WI38 (cell line): ENCODE results near the gene CA5A.
"Not testable (repeated sequence)": the region's sequence is repeated elsewhere in the genome, so short reads cannot be mapped to it uniquely, and the experiment has no call there.

Source experiments
- H3K4me3 ChIP-seq: 2 replicates; pipeline ENCODE4 v1.5.1; 2011; ENCODE audit warnings: low read depth, mild to moderate bottlenecking, control low read depth, low read length
- CTCF ChIP-seq: IDR thresholded peaks from 2 replicates; pipeline ENCODE4 v1.5.1; 2012; ENCODE audit warnings: low read depth, mild to moderate bottlenecking, control low read depth, low read length

CA5A gene

GRCh38 chr16:87882436-87883019 is 53.8 kb downstream of the CA5A start:
- no peak for TF ChIP-seq CTCF
- H3K4me3 ChIP-seq, result no peak overlapping the region

GRCh38 chr16:87881324-87882200 is 54.8 kb downstream of the CA5A start:
- no peak for TF ChIP-seq CTCF
- no peak overlapping the region for H3K4me3 ChIP-seq

DNA sequence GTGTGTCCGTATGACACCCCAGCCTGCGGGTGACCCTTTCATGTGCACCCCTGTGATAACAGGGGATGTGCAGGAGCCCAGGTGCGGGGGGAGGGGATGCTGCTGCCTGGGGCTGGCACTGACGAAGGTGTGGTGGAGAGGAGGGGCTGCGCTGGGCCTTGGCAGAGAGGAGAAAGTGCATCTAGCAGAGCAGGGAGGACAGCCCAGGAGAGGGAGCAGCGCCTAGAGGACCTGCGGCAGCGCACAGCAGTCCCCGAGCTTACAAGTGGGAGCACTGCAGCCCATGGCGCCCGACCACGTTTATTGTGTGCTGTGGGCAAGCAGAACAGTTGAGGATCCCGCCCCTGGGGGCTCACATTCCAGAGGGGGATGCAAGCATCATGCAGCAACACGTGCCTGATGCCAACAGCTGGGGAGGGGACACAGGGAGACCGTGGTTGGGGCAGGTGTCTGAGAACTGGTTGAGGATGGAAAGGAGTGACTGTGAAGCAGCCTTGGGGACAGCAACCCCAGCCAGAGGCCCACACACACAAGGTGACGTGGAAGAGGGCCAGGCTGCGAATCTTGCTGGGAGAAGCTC is 56.1 kb downstream of the CA5A start:
- H3K4me3 ChIP-seq, result no peak overlapping the region
- TF ChIP-seq CTCF, result no peak

- H3K4me3 ChIP-seq, result not testable (repeated sequence)
Measured at GRCh38 chr16:87879411-87880013, 56.8 kb downstream of the CA5A start.

DNA sequence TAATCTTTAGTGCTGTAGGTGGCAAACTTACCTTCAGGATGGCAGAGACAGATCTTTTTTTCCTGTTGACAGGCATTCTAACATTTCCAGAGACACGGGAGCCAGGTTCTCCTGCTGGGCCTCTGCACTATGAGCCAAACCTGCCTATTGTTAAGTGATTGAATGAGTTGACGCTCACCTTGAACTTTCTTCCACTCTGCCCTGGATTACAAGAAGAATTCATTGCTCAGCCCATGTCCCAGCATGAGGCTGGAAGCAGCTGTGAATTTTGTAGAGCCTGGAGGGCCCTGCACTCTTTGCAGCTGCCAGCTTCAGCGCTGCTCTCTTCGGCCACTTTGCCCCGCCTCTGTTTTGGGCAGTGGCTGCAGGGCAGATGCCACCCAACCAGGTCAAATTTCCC is 57.6 kb downstream of the CA5A start:
- no peak overlapping the region for H3K4me3 ChIP-seq
- no peak for TF ChIP-seq CTCF

DNA sequence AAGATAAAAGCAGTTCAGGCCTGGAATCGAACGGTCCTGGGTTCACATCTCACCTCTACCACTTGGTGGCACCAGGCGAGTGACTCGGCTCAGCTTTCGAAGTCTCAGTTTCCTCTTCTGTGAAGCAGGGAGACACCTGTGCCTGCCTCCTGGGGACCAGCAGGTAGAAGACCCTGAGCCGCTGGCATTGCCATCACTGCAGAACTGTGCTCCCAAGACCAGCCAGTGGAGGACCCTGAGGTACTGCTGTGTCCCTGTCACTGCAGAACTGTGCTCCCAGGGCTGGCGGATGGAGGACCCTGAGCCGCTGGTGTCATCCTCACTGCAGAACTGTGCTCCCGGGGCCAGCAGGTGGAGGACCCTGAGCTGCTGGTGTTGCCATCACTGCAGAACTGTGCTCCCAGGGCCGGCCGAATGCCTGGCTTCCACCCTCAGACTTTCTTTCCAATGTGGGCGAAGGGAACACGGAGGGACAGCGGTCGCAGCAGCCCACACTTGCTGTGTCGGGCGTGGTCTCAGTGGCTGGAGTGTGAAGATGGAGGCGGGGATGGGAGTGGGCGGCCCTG is 58.3 kb downstream of the CA5A start:
- no peak for TF ChIP-seq CTCF
- no peak overlapping the region for H3K4me3 ChIP-seq

DNA sequence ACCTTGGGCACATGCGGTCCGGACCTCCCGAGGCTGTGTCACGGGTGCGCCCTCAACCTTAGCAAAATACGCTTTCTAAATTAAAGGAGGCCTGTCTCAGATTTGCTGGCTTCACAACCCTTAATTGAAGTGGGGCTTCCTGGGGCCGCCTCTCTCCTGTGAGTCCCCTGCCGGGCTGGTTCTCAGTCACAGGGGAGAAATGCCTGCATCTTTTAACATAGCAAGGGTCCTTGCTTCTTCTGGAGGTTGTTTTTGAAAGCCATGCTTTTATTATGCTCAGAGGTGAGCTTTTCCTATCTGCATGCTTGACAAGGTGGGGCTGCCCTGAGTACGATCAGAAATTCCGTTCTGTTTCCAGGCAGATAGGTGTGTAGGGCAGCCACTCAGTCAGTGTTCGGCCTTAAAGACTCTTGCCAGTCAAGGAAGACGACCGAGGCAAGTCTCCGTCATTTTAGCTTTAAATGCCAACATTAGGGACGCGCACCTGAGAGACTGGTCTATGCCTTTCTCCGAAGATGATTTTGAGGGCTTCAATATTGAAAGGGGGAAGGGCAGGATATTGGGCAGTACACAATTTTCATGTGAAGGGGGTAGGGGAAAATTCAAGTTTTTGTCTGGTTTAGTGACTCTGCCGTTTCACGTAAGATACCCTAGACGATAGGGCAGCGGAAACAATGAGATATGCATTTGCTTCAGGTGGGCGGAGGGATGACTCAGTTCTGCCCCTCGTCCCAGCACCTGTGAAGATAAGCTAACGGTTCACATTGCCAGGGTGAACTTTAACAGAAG is 61.5 kb downstream of the CA5A start:
- no peak for TF ChIP-seq CTCF
- H3K4me3 ChIP-seq, result no peak overlapping the region

DNA sequence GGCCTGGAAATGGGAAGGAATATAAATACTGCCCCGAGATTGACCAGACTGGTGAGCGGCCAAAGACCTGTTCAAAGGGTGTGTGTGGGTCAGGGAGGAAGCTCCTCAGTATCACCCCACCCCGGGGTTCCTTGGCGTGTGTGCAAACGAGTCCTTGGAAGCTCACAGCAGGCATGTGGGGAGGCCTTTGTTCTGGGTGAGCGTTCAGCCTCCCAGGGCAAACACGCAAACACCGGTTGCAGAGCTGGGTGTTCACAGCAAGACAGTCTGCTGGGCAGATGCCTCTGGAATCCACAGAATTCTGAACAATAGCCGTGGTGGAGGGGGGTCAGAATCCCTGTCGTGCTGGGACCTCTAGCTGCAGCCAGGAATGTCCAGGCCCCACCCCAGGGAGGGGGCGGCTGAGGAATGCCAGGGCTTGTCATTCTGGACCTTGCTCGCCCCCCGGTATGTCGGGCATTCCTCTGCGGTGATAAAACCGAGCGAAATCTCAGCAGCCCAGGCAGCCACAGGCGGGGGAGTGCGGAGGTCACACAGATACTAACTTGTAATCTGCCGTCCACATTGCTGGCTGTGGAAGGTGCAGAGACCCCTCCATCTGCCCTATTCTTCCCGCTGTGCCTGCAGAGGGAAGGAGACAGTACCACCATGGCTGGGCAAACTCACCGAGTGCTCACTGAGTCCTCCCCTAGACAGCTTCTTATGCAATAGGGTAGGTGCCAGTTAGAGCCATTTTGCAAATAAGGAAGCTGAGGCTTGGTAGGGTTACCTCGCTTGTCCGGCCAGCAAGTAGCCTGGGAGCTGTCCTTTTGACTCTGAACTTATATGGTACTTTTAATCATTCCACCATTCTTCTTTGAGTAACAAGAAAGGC is 65.7 kb downstream of the CA5A start:
- H3K4me3 ChIP-seq, result not testable (repeated sequence)

- not testable (repeated sequence) for H3K4me3 ChIP-seq
Measured at GRCh38 chr16:87869879-87870417, 66.4 kb downstream of the CA5A start.
